Breast epithelium (tissue), 4 donors: Measurements from ENCODE around the gene C1orf232. TPM values are rescaled to one million over a fixed set of nuclear protein-coding genes. Genes with fewer than 3 reads are reported as not detected.

Source experiments
- DNase-seq, 2 donors: peaks; one replicate each; pipeline ENCODE4 v3.0.0-alpha.2; 2019; ENCODE audit warnings: low spot score in 2 of 2
- H3K27ac ChIP-seq, 2 donors: fragments of 200-600 bp; sonication (generic) in 1 of 2; one replicate each; pipeline ENCODE4 v1.5.1; 2016 to 2019; ENCODE audit warnings: mild to moderate bottlenecking in 1 of 2
- H3K27me3 ChIP-seq, 2 donors: fragments of 200-600 bp; sonication (generic) in 1 of 2; one replicate each; pipeline versions ENCODE4 v1.5.1 to v1.6.0; 2017 to 2019; ENCODE audit warnings: control low read depth in 1 of 2, mild to moderate bottlenecking in 1 of 2
- H3K36me3 ChIP-seq: fragments of 200-600 bp; one replicate; pipeline ENCODE4 v1.5.1; 2019
- H3K4me1 ChIP-seq, 2 donors: fragments of 200-600 bp; sonication (generic); one replicate each; pipeline ENCODE4 v1.5.1; 2016 to 2019; ENCODE audit warnings: control low read depth in 1 of 2
- H3K4me3 ChIP-seq, 3 donors: fragments of 200-600 bp; sonication (generic); 1 replicate in 2 of 3; 2 replicates in 1 of 3; pipeline ENCODE4 v1.5.1; 2016 to 2019; ENCODE audit warnings: mild to moderate bottlenecking in 3 of 3, moderate library complexity in 2 of 3
- H3K9me3 ChIP-seq, 2 donors: fragments of 200-600 bp; sonication (generic) in 1 of 2; one replicate each; pipeline ENCODE4 v1.5.1; 2016 to 2019; ENCODE audit warnings: control low read depth in 1 of 2
- POLR2A ChIP-seq: fragments of 450-650 bp; IDR thresholded peaks from one replicate; pipeline ENCODE4 v1.6.1; 2016; ENCODE audit warnings: antibody characterized with exemption, mild to moderate bottlenecking, moderate library complexity
- POLR2AphosphoS5 ChIP-seq, 3 donors: sonication (generic); formaldehyde crosslinking; IDR thresholded peaks; one replicate each; pipeline ENCODE4 v1.6.1; 2017; ENCODE audit warnings: antibody characterized with exemption in 3 of 3
- intact Hi-C: fragments of 100-400 bp; cut with DNase I; formaldehyde crosslinking; loops from one replicate; pipeline ENCODE4 v1.15.1; 2023; ENCODE audit warnings: low total_unique reads
- total RNA-seq, 3 donors: library from RNA; depleted of rRNA; stranded (reverse); fragments of >200 nt; gene quantifications; one replicate each; pipeline ENCODE4 v1.1.0, GENCODE V29; 2016
- TF ChIP-seq, protein P1 (sequence below), 3 donors: fragments of 450-650 bp; IDR thresholded peaks; one replicate each; pipeline ENCODE4 v1.5.1; 2016 to 2017; ENCODE audit warnings: antibody characterized with exemption in 3 of 3, mild to moderate bottlenecking in 3 of 3, moderate library complexity in 3 of 3

The C1orf232 gene
- total RNA-seq, 3 donors from 2014 or later = not detected

DNA sequence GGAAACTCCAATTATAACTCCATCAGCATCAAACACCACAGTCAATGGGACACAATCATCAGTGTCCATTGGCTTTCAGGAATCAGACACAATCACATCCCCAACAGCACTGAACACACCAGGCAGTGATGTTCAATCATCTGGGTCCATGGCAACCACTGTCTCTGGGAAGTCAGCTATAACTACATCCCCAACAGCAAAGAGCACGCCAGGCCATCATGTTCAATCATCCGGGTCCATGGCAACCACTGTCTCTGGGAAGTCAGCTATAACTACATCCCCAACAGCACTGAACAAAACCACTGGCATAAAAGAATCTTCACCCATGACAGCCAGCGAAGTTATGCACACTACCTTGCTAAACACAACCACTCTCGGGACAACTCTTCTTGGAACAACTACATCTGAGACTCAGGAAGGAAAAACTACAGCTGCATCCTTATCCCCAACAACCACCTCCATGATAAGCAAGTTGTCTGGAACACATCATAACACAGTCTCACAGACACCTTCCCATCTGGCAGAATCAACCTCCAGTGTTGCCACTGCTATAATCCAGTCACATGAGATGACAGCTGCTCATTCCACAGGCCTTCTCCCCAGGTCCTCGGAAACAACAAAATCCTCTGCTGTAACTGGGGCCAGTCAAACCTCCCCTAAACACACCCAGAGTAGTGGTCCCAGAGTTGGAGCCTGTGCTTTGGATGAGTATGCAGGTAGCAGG lies 41.5 kb upstream of the C1orf232 start:
- TF ChIP-seq, protein P1, sequence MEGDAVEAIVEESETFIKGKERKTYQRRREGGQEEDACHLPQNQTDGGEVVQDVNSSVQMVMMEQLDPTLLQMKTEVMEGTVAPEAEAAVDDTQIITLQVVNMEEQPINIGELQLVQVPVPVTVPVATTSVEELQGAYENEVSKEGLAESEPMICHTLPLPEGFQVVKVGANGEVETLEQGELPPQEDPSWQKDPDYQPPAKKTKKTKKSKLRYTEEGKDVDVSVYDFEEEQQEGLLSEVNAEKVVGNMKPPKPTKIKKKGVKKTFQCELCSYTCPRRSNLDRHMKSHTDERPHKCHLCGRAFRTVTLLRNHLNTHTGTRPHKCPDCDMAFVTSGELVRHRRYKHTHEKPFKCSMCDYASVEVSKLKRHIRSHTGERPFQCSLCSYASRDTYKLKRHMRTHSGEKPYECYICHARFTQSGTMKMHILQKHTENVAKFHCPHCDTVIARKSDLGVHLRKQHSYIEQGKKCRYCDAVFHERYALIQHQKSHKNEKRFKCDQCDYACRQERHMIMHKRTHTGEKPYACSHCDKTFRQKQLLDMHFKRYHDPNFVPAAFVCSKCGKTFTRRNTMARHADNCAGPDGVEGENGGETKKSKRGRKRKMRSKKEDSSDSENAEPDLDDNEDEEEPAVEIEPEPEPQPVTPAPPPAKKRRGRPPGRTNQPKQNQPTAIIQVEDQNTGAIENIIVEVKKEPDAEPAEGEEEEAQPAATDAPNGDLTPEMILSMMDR (IDR thresholded peaks at IDR 0.05) = no peak
- no peak for TF ChIP-seq POLR2AphosphoS5 (IDR thresholded peaks at IDR 0.05)
- TF ChIP-seq POLR2A = no peak
- Histone ChIP-seq H3K36me3 (no peaks in the 10 kb centered on the region), H3K27ac (no peak overlapping the region), H3K4me3 (no peak overlapping the region), H3K4me1 (no peaks in the 10 kb centered on the region), H3K27me3 (no peaks in the 10 kb centered on the region), H3K9me3 (no peaks in the 10 kb centered on the region)
- intact Hi-C loops = no loop called here
- no peak for DNase-seq

DNA sequence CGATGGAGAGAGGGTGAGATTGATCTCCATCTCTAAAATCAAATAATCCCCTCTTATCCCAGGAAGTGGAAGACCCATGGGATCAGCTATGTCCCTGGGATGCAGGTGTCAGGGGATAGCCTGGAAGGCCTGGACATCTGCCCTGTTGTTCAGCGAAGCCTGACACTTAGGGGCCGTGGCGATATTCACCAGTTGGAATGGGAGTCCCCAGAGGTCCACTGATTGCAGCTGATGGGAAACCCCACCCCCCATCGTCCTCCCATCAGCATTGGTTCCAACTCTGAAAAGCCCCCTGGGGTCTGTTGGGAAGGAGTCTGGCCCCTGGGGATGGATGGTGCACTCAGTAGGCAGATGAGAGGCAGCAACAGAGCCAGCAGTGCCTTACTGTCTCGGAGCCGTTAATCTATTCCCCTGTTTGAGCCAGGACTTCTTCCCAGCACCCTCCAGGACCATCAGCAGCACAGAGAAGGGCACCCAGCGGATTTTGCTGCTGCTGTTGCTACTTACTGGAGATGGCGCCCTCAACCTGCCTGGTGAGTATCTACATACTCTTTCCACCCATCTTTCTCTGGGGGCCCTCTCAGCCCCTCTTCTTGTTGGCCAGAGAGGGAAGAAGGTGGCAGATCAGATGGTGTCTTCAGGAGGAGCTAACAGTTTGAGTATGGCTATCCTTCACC lies 35.0 kb upstream of the C1orf232 start:
- Histone ChIP-seq H3K36me3 (no peaks in the 10 kb centered on the region), H3K27me3 (no peaks in the 10 kb centered on the region), H3K4me3 (no peak overlapping the region), H3K9me3 (no peaks in the 10 kb centered on the region), H3K27ac (no peak overlapping the region), H3K4me1 (no peaks in the 10 kb centered on the region)
- no peak for DNase-seq
- TF ChIP-seq POLR2AphosphoS5 (IDR thresholded peaks at IDR 0.05) = no peak
- TF ChIP-seq, protein P1 (IDR thresholded peaks at IDR 0.05) = no peak
- TF ChIP-seq POLR2A = no peak
- intact Hi-C loops = no loop called here

DNA sequence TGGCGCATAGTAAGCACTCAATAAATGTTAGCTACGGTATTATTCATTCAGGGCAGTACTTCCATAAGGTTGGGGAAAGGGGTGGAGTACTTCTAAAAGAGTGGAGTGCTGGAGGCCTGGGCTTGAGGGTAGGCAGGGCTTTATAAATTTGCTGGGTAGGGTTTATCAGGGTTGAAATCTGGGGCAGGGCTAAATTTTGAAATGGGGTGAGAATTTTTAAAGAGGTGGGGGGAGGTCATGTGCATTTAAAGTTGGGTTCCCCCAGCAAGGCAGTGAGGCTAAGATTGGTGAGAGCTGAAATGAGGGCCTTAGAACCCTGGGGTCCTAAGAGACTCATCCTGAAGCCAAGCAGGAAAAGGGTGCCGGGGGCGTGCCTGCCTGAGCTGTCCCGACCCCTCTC lies 31.6 kb upstream of the C1orf232 start:
- intact Hi-C loops = no loop called here
- H3K36me3 ChIP-seq = no peaks in the 10 kb centered on the region
- no peaks in the 10 kb centered on the region for H3K27me3 ChIP-seq
- H3K27ac ChIP-seq = no peak overlapping the region
- TF ChIP-seq, protein P1 (IDR thresholded peaks at IDR 0.05) = no peak
- TF ChIP-seq POLR2A (no peak), POLR2AphosphoS5 (IDR thresholded peaks at IDR 0.05) (no peak)
- DNase-seq = no peak
- H3K4me3 ChIP-seq = no peak overlapping the region
- H3K4me1 ChIP-seq = no peaks in the 10 kb centered on the region
- no peaks in the 10 kb centered on the region for H3K9me3 ChIP-seq

DNA sequence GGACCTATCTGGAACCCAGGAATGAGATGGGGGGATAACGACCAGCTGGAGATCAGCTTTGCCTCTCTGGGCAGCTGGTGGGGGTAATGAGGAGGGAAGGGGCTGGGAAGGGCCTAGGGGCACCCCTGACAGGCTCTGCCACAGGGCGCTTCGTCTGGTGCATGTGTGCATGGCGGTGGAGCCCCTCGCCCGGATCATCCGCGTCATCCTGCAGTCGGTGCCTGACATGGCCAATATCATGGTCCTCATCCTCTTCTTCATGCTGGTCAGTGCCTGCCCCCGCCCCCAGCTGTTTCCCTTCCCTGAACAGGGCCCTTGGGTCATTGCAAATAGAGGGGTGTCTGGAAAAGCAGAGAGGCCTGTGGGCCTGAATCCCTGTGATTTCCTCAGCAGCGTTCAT lies 29.1 kb upstream of the C1orf232 start:
- no peak overlapping the region for H3K4me3 ChIP-seq
- no peak for TF ChIP-seq POLR2AphosphoS5 (IDR thresholded peaks at IDR 0.05)
- no peak for TF ChIP-seq POLR2A
- TF ChIP-seq, protein P1 (IDR thresholded peaks at IDR 0.05) = no peak
- no peaks in the 10 kb centered on the region for H3K27me3 ChIP-seq
- intact Hi-C loops = loop anchor here (5.0 kb wide), 1 partner anchor 226 kb away; no protein-coding TSS in a partner anchor
- no peaks in the 10 kb centered on the region for H3K4me1 ChIP-seq
- no peaks in the 10 kb centered on the region for H3K36me3 ChIP-seq
- H3K27ac ChIP-seq = no peak overlapping the region
- H3K9me3 ChIP-seq = no peaks in the 10 kb centered on the region
- no peak for DNase-seq

DNA sequence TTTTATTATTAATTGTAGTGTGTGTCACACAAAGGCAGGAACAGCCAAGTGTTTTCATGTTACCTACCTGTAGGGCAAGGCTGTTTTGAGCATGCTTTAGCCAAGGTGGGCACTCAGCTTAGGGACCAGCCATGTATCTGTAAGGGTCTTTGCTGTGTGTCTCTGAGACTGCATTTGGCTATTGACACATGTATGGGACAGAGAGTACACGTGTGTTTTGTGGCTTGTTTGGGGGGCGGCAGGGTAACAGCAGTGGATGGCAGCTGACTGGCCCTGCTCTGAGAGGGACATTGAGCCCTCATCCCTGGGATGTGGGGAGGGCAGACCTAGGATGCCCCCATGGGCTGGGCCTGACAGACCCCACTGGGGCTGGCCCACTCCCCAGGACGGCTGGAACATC lies 28.5 kb upstream of the C1orf232 start:
- no peak overlapping the region for H3K4me3 ChIP-seq
- H3K36me3 ChIP-seq = no peaks in the 10 kb centered on the region
- DNase-seq = no peak
- no peak overlapping the region for H3K27ac ChIP-seq
- intact Hi-C loops = loop anchor here (5.0 kb wide), 1 partner anchor 225 kb away; no protein-coding TSS in a partner anchor
- H3K27me3 ChIP-seq = no peaks in the 10 kb centered on the region
- no peaks in the 10 kb centered on the region for H3K9me3 ChIP-seq
- no peaks in the 10 kb centered on the region for H3K4me1 ChIP-seq
- TF ChIP-seq POLR2A = no peak
- TF ChIP-seq, protein P1 (IDR thresholded peaks at IDR 0.05) = no peak
- no peak for TF ChIP-seq POLR2AphosphoS5 (IDR thresholded peaks at IDR 0.05)
